ENCODE measurements around the gene ITGB8.
"Not testable (repeated sequence)": the region's sequence is repeated elsewhere in the genome, so short reads cannot be mapped to it uniquely, and the experiment has no call there.

DNA sequence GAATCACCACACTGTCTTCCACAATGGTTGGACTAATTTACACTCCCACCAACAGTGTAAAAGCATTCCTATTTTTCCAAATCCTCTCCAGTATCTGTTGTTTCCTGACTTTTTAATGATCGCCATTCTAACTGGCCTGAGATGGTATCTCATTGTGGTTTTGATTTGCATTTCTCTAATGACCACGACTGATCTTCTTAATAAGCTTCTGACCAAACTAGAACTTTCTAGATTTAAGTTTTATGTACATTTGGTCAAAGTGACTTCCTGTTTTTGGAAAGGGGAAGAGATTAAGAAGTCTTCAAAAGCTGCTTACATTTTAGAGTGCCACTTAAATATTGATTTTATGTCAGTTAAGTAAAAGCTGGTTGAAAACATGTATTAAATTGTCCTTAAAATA lies 58.5 kb downstream of the ITGB8 start:
- not testable (repeated sequence) for TF ChIP-seq ZFP30 (CRISPR knock-in tag; IDR thresholded peaks at IDR 0.05); GLIS3 (CRISPR knock-in tag; IDR thresholded peaks at IDR 0.05); ISL1 (CRISPR knock-in tag; IDR thresholded peaks at IDR 0.05); ZNF565 (CRISPR knock-in tag; conservative IDR thresholded peaks at IDR 0.05; ENCODE audit: low read depth); RARB (CRISPR knock-in tag; IDR thresholded peaks at IDR 0.05)
- TF ChIP-seq, protein P1, sequence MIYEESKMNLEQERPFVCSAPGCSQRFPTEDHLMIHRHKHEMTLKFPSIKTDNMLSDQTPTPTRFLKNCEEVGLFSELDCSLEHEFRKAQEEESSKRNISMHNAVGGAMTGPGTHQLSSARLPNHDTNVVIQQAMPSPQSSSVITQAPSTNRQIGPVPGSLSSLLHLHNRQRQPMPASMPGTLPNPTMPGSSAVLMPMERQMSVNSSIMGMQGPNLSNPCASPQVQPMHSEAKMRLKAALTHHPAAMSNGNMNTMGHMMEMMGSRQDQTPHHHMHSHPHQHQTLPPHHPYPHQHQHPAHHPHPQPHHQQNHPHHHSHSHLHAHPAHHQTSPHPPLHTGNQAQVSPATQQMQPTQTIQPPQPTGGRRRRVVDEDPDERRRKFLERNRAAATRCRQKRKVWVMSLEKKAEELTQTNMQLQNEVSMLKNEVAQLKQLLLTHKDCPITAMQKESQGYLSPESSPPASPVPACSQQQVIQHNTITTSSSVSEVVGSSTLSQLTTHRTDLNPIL (CRISPR knock-in tag; IDR thresholded peaks at IDR 0.05; ENCODE audit: low read depth), result not testable (repeated sequence)
- TF ChIP-seq, protein P2, sequence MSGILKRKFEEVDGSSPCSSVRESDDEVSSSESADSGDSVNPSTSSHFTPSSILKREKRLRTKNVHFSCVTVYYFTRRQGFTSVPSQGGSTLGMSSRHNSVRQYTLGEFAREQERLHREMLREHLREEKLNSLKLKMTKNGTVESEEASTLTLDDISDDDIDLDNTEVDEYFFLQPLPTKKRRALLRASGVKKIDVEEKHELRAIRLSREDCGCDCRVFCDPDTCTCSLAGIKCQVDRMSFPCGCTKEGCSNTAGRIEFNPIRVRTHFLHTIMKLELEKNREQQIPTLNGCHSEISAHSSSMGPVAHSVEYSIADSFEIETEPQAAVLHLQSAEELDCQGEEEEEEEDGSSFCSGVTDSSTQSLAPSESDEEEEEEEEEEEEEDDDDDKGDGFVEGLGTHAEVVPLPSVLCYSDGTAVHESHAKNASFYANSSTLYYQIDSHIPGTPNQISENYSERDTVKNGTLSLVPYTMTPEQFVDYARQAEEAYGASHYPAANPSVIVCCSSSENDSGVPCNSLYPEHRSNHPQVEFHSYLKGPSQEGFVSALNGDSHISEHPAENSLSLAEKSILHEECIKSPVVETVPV (CRISPR knock-in tag; IDR thresholded peaks at IDR 0.05), result not testable (repeated sequence)
- TF ChIP-seq, protein P3, sequence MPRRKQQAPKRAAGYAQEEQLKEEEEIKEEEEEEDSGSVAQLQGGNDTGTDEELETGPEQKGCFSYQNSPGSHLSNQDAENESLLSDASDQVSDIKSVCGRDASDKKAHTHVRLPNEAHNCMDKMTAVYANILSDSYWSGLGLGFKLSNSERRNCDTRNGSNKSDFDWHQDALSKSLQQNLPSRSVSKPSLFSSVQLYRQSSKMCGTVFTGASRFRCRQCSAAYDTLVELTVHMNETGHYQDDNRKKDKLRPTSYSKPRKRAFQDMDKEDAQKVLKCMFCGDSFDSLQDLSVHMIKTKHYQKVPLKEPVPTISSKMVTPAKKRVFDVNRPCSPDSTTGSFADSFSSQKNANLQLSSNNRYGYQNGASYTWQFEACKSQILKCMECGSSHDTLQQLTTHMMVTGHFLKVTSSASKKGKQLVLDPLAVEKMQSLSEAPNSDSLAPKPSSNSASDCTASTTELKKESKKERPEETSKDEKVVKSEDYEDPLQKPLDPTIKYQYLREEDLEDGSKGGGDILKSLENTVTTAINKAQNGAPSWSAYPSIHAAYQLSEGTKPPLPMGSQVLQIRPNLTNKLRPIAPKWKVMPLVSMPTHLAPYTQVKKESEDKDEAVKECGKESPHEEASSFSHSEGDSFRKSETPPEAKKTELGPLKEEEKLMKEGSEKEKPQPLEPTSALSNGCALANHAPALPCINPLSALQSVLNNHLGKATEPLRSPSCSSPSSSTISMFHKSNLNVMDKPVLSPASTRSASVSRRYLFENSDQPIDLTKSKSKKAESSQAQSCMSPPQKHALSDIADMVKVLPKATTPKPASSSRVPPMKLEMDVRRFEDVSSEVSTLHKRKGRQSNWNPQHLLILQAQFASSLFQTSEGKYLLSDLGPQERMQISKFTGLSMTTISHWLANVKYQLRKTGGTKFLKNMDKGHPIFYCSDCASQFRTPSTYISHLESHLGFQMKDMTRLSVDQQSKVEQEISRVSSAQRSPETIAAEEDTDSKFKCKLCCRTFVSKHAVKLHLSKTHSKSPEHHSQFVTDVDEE (CRISPR knock-in tag; IDR thresholded peaks at IDR 0.05), result not testable (repeated sequence)
- TF ChIP-seq, protein P4, sequence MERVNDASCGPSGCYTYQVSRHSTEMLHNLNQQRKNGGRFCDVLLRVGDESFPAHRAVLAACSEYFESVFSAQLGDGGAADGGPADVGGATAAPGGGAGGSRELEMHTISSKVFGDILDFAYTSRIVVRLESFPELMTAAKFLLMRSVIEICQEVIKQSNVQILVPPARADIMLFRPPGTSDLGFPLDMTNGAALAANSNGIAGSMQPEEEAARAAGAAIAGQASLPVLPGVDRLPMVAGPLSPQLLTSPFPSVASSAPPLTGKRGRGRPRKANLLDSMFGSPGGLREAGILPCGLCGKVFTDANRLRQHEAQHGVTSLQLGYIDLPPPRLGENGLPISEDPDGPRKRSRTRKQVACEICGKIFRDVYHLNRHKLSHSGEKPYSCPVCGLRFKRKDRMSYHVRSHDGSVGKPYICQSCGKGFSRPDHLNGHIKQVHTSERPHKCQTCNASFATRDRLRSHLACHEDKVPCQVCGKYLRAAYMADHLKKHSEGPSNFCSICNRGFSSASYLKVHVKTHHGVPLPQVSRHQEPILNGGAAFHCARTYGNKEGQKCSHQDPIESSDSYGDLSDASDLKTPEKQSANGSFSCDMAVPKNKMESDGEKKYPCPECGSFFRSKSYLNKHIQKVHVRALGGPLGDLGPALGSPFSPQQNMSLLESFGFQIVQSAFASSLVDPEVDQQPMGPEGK (CRISPR knock-in tag; IDR thresholded peaks at IDR 0.05; ENCODE audit: borderline replicate concordance), result not testable (repeated sequence)
